Pons (tissue), 1 donor: ENCODE measurements around the gene TMEM252.

Source experiments
- DNase-seq: peaks from one replicate; pipeline ENCODE4 v3.0.0-alpha.2; 2016; ENCODE audit warnings: low spot score

The TMEM252 gene

DNA sequence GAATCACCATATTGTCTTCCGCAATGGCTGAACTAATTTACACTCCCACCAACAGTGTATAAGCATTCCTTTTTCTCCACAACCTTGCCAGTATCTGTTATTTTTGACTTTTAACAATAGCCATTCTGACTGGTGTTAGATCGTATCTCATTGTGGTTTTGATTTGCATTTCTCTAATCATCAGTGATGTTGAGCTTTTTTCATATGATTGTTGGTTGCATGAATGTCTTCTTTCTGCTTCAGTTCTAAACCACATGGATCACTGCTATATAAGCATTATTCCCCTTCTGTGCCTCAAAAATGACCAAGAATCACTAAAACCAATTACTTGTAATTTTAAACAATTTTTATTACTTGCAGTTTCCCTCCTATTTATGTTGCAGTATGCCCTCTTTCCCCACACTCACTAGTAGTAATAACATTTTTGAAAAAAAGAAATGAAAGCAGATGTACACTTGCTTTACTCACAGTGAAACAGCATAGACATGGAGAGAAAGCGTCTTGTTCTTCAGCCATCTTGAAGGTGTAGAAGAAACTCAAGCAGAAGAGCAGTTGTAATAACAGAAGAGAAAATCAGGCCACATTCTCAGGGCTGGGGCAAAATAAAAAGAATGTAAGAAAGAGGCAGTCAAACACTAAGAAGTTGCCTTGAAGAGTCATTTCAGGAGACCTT is 4.5 kb upstream of the TMEM252 start:
- DNase-seq = no peak

- no peak for DNase-seq
Measured at GRCh38 chr9:68541568-68541967, 885 bp upstream of the TMEM252 start.

DNA sequence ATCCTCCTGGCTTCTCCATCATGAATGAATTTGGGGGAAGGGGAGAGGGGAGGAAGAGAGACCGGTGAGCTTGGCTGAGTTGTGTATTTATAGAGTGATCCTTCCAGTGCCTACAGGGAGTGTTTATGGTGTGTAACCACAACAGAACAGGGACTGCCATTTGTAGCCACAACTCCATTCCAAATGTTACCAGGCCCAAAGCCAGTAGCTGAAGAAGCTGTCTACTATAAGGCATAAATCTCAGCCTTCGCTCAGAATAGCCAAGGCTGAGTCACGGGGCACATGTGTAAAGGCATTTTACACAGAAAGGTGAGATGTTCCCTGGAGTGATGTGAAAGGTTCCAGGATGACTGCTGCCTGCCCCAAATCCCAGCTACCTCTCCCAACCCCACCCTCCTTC is 2.5 kb downstream of the TMEM252 start:
- no peak for DNase-seq

DNA sequence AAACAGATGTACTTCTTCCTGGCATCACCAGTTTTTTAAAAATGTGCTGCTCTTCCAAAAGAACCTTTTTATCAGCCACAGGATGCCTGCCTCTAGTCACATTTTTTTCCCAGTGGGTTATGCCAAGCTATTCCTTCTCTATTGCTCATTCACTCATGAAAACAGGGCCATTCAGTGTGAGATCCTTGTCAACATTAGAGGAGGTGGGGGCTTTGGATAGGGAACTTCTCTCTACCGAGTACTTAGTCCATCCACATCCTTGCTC is 3.1 kb downstream of the TMEM252 start:
- DNase-seq = no peak

- DNase-seq = no peak
Measured at GRCh38 chr9:68536876-68537615, 3.6 kb downstream of the TMEM252 start.

- DNase-seq = no peak
Measured at GRCh38 chr9:68533678-68534077, 7.0 kb downstream of the TMEM252 start.

DNA sequence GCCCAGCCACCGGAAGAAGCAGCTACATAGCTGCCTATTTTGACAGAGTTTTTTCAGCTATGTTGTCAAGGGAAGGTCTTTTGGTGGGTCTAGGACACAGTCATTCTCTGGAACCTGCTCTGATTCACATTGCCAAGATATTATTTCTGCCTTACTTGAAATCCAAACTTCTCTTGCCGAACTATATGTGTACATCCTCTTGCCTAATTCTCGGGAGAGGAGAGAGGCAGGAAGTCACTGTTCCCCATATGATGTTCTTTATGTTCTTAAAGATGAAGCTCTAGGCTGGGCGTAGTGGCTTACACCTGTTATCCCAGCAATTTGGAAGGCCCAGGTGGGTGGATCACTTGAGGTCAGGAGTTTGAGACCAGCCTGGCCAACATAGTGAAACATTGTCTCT is 8.6 kb downstream of the TMEM252 start:
- no peak for DNase-seq

DNA sequence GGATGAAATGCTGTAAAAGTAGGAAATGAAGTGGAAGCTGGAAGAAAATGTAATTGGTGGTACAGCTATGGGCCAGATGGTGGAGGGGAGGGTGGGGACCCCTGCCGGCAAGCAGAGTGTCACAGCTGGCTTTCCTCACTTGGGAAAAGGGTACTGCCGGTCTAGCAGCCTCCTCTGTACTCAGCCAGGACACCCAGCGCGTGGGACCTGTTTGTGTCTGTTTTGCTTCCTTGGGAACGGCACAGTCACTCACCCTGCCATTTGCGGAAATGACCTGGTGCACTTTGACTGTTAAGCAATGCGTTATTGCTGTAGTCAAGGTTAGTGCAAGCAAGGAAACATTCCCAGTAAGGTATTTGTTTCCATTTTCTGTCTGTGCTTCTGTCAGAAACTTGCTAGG is 10.1 kb downstream of the TMEM252 start:
- DNase-seq = no peak

DNA sequence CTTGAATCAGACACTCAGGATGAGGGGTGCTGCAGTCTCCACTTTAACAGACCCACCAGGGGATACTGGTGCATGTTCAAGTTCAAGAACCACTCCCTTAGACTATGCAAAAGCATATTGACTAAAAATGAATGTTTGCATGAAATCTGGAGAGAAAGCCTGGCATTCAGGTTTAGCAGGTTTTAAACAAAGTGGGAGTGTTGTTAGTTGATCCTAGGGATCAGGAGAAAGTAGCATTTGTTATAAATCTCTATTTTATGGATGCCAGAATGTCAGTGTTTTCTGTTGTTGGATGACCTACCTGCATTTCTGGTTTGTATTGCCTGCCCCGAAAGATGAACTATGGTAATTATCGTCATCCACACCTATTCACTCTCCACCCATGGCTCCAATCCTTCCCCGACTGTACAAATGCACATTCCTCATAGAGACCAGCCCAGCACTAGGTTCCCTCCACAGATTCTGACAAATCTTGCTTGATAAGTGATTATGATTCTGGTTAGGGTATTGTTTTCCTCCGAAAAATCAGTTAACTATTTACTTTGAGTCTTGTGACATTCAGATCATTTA is 17.2 kb downstream of the TMEM252 start:
- DNase-seq = no peak

DNA sequence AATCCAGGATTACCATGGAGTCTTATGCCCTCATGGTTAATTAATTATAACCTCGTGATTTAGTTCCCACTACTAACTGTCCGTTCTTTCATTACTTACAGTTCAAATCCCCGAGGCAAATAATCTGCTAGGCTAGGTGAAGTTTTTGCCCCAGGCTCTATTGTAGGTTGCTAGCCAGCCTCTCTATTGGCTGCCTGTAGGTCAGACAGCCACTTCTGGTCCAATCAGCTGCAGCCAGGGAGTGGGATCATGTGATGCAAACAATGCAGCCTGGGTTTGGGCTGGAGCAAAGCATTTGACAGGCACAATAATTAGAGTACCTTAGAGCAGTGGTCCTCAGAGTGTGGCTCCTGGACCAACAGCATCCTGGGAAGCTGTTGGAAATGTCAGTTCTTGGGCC is 17.7 kb downstream of the TMEM252 start:
- no peak for DNase-seq

DNA sequence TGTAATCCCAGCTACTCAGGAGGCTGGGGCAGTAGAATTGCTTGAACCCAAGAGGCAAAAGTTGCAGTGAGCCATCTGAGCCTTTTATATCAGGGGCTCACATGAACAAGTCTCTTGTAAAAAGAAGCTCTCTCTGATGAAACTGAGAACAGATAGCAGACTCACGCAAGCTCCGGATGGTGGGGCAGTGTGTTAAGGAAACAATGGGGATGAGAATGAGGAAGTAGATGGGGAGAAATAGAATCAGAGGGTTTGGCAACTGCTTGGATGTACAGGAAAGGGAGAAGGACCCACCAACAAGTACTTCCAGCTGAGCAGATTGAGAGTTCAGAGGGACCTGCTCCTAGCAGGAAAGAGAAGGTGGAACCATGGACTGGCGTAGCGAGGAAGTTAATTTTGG is 18.6 kb downstream of the TMEM252 start:
- peak; percentile 63 for DNase-seq

- DNase-seq = no peak
Measured at GRCh38 chr9:68515326-68516017, 25.2 kb downstream of the TMEM252 start.

DNA sequence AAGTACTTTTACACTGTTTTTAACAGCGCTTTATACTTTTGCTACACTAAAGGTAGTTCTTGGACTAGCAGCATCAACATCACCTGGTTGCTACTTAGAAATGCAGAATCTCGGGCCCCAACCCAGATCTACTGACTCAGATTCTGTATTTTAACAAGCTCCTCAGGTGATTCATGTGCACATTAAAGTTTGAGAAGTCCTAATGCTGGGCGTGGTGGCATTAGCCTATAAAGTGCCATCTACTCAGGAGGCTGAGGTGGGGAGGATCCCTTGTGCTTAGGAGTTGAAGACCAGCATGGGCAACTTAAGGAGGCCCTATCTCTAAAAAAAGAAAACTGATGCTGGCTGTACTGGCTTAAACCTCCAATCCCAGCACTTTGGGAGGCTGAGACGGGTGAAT is 26.7 kb downstream of the TMEM252 start:
- no peak for DNase-seq

DNA sequence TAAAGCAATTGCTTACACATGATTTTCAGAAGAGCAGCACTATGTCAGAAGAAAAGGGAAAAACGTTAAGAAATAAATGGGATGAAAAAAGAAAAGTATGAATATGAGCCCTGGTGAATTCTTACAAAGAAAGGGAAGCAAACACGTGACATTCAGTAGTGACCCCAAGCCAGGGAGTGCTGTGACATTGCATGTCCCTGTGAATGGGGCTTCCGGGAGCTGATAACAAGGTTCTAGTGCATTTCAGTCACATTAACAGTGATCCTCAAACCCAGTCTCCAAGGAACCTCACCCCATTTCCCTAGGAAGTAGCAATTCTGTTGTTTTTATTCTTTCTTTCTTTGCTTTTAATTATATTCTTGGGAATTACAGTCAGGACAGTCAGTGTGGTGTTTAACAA is 27.3 kb downstream of the TMEM252 start:
- DNase-seq = no peak

DNA sequence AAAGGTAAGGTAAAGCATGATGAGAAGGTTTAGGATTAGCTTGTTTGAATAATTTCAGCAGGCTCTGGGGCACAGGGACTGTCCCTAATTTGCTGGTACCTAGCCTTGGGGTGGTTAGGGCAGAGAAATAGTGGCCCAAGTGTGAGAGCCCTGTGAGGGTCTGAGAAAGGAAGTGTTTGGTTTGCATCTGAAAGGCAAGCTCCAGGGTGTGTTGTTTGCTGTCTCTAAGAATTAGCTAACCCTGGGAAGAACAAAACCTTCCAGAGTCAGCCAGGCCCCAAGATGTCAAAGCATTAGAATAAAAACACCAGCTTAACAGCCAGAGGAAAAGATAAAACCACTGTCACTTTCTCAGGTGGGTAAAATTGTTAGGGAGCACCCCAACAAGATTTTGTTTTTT is 31.0 kb downstream of the TMEM252 start:
- no peak for DNase-seq

- no peak for DNase-seq
Measured at GRCh38 chr9:68508547-68508946, 32.1 kb downstream of the TMEM252 start.

DNA sequence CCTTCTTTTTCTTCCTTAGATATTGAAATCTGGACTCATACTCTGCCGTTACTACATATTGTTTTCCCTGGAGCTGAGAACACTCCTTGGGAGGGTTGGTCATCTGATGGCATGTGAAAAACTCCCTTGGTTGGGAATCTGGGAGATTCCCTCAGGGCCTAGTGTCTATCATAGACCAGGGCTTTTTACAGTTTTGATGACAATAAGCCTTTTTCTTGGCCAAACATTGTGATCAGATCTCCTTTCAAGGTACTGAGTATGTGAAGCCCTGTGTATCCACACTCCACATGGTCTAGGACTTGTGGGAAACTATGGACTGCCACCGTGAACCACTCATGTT is 32.9 kb downstream of the TMEM252 start:
- DNase-seq = no peak

GRCh38 chr9:68507130-68507805 is 33.4 kb downstream of the TMEM252 start:
- DNase-seq = peak; percentile 29

DNA sequence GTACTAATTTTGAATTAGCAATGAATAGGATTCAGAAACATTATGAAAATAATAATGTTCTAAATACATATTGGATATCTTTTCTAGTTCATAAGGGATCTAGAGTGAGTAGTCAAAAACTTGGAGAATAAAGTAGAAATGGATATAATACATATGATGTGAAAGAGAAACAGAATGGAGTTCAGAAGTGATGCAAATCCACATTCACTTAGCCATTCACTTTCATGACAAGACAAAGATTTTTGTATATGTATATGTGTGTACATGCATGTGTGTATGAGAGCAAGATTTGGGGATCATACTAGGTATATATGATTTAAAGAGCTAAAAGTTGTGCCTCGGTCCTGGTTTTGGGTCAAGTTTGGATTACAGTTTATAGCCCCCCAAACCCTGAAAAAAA is 34.1 kb downstream of the TMEM252 start:
- no peak for DNase-seq

GRCh38 chr9:68505681-68506409 is 34.8 kb downstream of the TMEM252 start:
- DNase-seq = peak; percentile 38

- DNase-seq = no peak
Measured at GRCh38 chr9:68502279-68502678, 38.4 kb downstream of the TMEM252 start.
